Activated T-cell treated with anti-CD3 and anti-CD28 coated beads, Interleukin-2, amount 50 U/mL, for 72 hours (primary cell): ENCODE measurements around the gene PDE6A. TPM values are rescaled to one million over a fixed set of nuclear protein-coding genes. Genes with fewer than 3 reads are reported as not detected.
"Not testable (repeated sequence)": the region's sequence is repeated elsewhere in the genome, so short reads cannot be mapped to it uniquely, and the experiment has no call there.

Experiments used
- ATAC-seq, 2 donors: fragments of 150-1000 bp; cut with Tn5 transposase; replicated peaks in 1 of 2; 2 replicates each; pipeline ENCODE4 v1.10.0; 2021; ENCODE audit warnings: moderate library complexity in 2 of 2, mild to moderate bottlenecking in 1 of 2
- DNase-seq, 2 donors: peaks; one replicate each; pipeline ENCODE4 v3.0.0; 2021 to 2022; ENCODE audit warnings: mixed read lengths in 1 of 2
- H3K27ac Mint-ChIP-seq: one replicate; pipeline ENCODE4 v1.8.0; 2022; ENCODE audit warnings: mild to moderate bottlenecking, moderate library complexity, mixed read lengths
- H3K27me3 Mint-ChIP-seq: one replicate; pipeline ENCODE4 v1.8.0; 2022; ENCODE audit warnings: low read depth, mixed read lengths
- H3K36me3 Mint-ChIP-seq, 2 donors: one replicate each; pipeline ENCODE4 v1.8.0; 2022; ENCODE audit warnings: mixed read lengths in 2 of 2, mild to moderate bottlenecking in 1 of 2; ENCODE audit not compliant: insufficient read depth in 2 of 2
- H3K4me1 Mint-ChIP-seq: one replicate; pipeline ENCODE4 v1.8.0; 2022; ENCODE audit warnings: low read depth, mixed read lengths
- H3K4me3 Mint-ChIP-seq, 2 donors: one replicate each; pipeline ENCODE4 v1.8.0; 2022; ENCODE audit warnings: mild to moderate bottlenecking in 2 of 2, mixed read lengths in 2 of 2, moderate library complexity in 2 of 2
- H3K9me3 Mint-ChIP-seq, 2 donors: one replicate each; pipeline ENCODE4 v1.8.0; 2022; ENCODE audit warnings: mixed read lengths in 2 of 2
- total RNA-seq, 2 donors: library from RNA; stranded (reverse); gene quantifications; one replicate each; pipeline ENCODE4 v1.2.3, GENCODE V29; 2022

PDE6A gene
- total RNA-seq, 2 donors from 2014 or later, result 0.05 TPM; not detected in 1

DNA sequence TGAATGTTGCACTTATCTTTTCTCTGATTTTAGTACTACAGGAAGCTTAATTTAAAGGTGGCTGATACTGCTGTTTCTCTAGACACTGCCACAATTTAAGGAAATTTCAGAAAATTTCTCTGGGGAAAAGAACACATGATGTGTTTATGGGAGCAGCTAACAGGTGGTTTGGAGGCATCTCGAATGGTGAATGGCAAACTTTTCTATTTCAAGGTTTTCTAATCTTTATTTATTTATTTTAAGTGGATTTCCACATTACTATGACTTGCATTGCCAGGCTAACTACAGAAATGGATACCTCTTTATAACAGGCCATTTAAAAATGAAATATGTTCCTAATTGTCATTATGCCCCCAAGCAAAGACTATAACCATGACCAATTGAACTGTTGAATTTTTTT lies 50.4 kb downstream of the PDE6A start:
- H3K36me3 Mint-ChIP-seq, result no peaks in the 10 kb centered on the region

DNA sequence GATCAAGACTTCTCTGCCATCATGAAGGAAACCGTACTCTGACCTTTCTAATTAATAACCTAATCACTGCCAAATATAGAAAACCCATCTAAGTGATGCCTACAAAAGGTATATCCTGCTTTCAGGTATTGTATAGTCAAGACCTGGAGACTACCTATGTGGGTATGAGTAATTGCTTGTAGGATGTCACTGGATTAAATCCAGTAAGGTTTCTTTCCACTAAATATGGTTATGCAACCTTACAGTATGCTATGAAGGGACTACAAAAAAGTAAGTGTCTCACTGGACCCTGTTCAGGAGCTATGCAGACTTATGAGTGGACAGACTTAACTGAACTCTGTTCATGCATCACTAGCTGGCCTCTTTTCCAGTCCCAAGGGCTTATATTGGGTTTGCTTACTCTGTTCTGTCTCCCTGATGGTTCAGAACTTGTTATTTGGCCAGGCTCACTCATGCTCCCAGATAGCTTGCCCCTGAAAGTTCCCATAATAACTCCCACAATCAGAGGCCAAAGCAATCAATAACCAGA lies 51.1 kb downstream of the PDE6A start:
- ATAC-seq (no peak), DNase-seq (no peak)
- Mint-ChIP-seq H3K9me3 (no peaks in the 10 kb centered on the region), H3K4me1 (peaks cover 16% of the 10 kb centered on the region), H3K4me3 (no peak overlapping the region), H3K27ac (no peak overlapping the region), H3K27me3 (peaks cover 7% of the 10 kb centered on the region), H3K36me3 (no peaks in the 10 kb centered on the region)

More for the DNA sequence above, 50.4 kb downstream of the PDE6A start:
- no peak overlapping the region for H3K27ac Mint-ChIP-seq
- ATAC-seq (no peak), DNase-seq (no peak)
- no peak overlapping the region for H3K4me3 Mint-ChIP-seq
- peaks cover 16% of the 10 kb centered on the region for H3K4me1 Mint-ChIP-seq
- no peaks in the 10 kb centered on the region for H3K9me3 Mint-ChIP-seq
- peaks cover 10% of the 10 kb centered on the region for H3K27me3 Mint-ChIP-seq

DNA sequence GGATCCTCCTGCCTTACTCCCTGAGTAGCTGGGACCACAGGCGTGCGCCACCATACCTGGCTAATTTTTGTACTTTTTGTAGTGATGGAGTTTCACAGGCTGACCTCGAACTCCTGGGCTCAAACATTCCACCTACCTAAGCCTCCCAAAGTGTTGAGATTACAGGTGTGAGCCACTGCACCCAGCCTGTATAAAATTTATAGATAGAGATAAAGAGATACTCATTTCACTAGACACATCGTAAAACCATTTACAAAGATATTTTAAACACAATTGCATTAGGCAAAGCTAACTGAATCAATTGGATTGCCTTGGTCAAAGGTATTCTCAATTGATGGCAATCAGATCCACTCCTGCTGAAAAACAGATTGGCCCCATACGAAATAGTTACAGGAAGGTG lies 52.0 kb downstream of the PDE6A start:
- H3K36me3 Mint-ChIP-seq, result no peaks in the 10 kb centered on the region
- H3K27me3 Mint-ChIP-seq, result peaks cover 7% of the 10 kb centered on the region
- DNase-seq (no peak), ATAC-seq (no peak)
- peaks cover 16% of the 10 kb centered on the region for H3K4me1 Mint-ChIP-seq
- no peak overlapping the region for H3K4me3 Mint-ChIP-seq
- H3K9me3 Mint-ChIP-seq, result no peaks in the 10 kb centered on the region
- H3K27ac Mint-ChIP-seq, result no peak overlapping the region

DNA sequence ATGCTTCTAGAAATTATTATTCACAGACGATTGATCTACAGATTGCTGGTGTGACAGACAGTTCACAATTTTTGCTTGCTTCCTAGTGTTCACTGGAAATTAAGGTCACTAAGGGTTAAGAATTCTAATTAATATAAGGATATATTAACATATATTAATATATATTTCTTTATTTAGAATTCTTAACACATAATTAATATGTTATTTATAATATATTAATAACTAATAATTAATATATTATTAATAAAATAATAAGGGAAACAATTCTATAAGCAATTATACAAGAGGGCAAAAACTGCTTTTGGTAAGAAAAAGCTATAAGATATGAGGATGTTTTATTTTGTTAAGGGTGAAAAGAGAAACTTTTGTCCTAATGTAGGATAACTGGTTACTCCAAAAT lies 56.3 kb downstream of the PDE6A start:
- H3K9me3 Mint-ChIP-seq, result no peaks in the 10 kb centered on the region
- H3K4me1 Mint-ChIP-seq, result no peaks in the 10 kb centered on the region
- no peak overlapping the region for H3K4me3 Mint-ChIP-seq
- ATAC-seq (no peak), DNase-seq (no peak)
- H3K27ac Mint-ChIP-seq, result no peak overlapping the region
- no peaks in the 10 kb centered on the region for H3K36me3 Mint-ChIP-seq
- H3K27me3 Mint-ChIP-seq, result no peaks in the 10 kb centered on the region

DNA sequence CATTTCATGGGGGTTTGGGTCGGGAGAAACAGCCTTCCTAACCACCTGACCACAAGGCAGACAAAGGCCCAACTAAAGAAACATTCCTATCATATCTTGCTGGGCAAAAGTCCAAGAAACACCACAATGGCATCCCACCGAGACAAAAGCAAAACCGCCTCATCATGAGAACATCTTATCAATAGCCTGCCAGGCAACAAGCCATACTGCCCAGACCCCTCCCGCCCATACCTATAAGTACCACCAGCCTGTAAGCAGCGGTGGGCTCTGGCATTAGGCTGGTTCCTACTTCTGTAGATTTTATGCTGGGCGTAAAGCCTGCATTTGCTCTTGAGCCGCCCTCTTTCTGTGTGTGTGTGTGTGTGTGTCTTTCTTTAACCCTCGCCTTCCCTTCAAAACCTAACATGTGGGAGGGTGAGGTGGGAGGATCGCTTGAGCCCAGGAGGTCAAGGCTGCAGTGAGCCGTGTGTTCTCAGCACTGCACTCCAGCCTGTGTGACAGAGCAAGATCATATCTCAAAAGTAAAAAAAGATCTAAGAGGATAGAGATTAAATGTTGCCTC lies 56.9 kb downstream of the PDE6A start:
- H3K27ac Mint-ChIP-seq, result no peak overlapping the region
- no peaks in the 10 kb centered on the region for H3K27me3 Mint-ChIP-seq
- no peaks in the 10 kb centered on the region for H3K36me3 Mint-ChIP-seq
- H3K4me3 Mint-ChIP-seq, result no peak overlapping the region
- ATAC-seq (no peak), DNase-seq (no peak)
- no peaks in the 10 kb centered on the region for H3K4me1 Mint-ChIP-seq
- H3K9me3 Mint-ChIP-seq, result no peaks in the 10 kb centered on the region

DNA sequence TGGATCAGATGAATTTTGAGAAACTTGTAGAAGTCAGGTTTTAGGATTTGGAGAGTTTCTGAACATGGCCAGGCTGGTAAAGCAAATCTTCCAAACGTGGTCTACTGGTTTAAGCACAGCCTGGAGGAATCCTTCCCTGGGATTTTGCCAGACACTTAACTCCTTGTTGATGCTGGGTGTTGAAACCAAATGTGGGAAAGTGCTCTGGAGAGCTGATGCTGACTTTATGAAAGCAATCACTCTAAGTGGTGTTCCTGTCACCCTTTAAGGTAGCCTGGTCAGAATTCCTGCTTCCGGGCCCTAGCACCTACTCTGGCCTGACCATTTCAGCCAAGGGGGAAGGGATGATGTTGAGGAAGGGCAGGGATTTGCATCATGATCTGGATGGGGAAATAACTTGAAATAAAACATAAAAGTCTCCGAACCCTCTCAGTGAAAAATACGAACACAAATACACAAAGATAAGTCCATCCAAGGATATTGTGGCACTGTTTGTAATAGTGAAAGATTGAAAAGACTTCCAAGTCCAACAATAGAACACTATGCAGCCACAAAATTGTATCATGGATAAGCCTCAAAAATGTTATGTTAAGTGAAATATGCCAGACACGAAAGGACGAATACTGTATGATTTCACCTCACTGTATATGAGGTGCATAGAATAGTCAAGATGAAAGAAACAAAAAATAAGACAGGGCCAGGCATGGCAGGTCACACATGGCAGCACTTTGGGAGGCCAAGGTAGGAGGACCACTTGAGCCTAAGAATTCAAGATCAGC lies 57.7 kb downstream of the PDE6A start:
- Mint-ChIP-seq H3K4me3 (no peak overlapping the region), H3K9me3 (no peaks in the 10 kb centered on the region), H3K27me3 (no peaks in the 10 kb centered on the region), H3K27ac (no peak overlapping the region), H3K4me1 (no peaks in the 10 kb centered on the region), H3K36me3 (no peaks in the 10 kb centered on the region)
- DNase-seq (no peak), ATAC-seq (no peak)

DNA sequence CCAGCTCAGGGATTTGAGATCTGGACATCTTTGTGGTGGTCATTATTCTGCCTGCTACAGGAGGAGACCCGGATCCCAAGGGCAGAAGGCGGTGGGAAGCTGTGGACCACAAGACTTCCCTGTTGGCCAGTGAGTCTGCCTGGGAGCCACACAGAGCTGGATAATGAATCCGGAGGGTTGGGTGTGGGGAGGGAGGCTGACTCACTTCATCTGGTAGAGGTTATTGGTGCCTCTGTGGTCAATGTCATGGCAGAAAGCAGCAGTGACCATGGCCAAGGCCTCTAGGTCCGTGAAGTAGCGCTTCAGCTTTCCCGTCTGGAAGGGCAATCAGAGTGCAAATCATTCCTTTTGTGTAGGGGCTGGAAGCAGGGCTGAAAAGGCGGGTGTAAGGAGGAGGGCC lies 58.5 kb downstream of the PDE6A start:
- ATAC-seq (no peak), DNase-seq (no peak)
- Mint-ChIP-seq H3K4me3 (no peak overlapping the region), H3K4me1 (no peaks in the 10 kb centered on the region), H3K27ac (no peak overlapping the region), H3K9me3 (no peaks in the 10 kb centered on the region), H3K36me3 (no peaks in the 10 kb centered on the region), H3K27me3 (no peaks in the 10 kb centered on the region)

DNA sequence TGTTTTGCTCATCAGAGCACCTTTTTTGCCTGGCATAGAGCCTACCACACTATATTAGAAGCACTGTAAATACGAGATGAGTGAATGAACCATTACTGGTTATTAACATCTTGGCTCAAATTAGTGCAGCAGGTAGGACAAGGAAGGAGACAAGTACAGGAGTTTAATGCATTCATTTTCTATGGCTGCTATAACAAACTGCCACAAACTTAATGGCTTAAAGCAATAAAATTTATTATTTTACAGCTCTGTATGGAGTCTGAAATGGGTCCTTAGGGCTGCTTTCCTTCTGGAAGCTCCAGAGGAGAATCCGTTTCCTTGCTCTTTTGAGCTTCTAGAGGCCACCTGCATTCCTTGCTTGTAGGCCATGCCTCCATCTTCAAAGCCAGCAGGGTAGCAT lies 59.1 kb downstream of the PDE6A start:
- H3K27ac Mint-ChIP-seq, result no peak overlapping the region
- no peaks in the 10 kb centered on the region for H3K9me3 Mint-ChIP-seq
- H3K4me1 Mint-ChIP-seq, result no peaks in the 10 kb centered on the region
- no peaks in the 10 kb centered on the region for H3K27me3 Mint-ChIP-seq
- H3K4me3 Mint-ChIP-seq, result no peak overlapping the region
- no peak for DNase-seq
- H3K36me3 Mint-ChIP-seq, result no peaks in the 10 kb centered on the region
- ATAC-seq, result no peak

DNA sequence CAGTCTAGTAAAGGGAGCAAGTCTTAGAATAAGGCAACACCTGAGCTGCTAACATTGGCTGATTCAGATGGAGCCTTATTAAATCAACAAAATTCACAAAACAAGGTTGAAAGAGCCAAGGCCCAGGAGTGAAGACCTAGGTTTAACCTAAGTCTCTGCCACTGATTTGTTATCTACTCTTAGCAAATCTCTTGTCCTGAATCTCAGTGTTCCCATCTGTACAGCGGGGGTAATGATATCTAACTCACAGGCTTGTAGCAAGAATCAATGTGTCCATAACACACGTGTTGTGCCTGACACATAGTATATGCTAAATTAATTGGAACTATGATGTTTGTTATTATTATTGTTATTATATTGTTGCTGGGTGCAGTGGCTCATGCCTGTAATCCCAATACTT lies 61.0 kb downstream of the PDE6A start:
- ATAC-seq, result no peak
- no peak overlapping the region for H3K4me3 Mint-ChIP-seq
- no peaks in the 10 kb centered on the region for H3K4me1 Mint-ChIP-seq
- H3K36me3 Mint-ChIP-seq, result peaks cover 0 to 2% of the 10 kb centered on the region in 2 donors
- no peak for DNase-seq
- H3K27ac Mint-ChIP-seq, result no peak overlapping the region
- no peaks in the 10 kb centered on the region for H3K27me3 Mint-ChIP-seq
- H3K9me3 Mint-ChIP-seq, result peaks cover 0 to 3% of the 10 kb centered on the region in 2 donors

DNA sequence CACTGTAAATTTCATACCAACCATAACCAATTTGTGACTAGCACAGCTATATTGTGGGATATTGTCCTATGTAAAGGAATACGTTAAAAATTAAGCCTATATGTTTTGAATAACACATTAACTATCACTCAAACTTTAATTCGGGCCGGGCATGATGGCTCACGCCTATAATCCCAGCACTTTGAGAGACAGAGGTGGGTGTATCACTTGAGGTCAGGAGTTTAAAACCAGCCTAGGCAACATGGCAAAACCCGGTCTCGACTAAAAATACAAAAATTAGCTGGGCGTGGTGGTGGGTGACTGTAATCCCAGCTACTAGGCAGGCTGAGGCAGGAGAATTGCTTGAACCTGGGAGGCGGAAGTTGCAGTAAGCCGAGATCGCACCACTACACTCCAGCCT lies 62.0 kb downstream of the PDE6A start:
- not testable (repeated sequence) for H3K4me1 Mint-ChIP-seq, H3K27me3 Mint-ChIP-seq, H3K4me3 Mint-ChIP-seq, H3K36me3 Mint-ChIP-seq, ATAC-seq, H3K9me3 Mint-ChIP-seq, H3K27ac Mint-ChIP-seq, DNase-seq

DNA sequence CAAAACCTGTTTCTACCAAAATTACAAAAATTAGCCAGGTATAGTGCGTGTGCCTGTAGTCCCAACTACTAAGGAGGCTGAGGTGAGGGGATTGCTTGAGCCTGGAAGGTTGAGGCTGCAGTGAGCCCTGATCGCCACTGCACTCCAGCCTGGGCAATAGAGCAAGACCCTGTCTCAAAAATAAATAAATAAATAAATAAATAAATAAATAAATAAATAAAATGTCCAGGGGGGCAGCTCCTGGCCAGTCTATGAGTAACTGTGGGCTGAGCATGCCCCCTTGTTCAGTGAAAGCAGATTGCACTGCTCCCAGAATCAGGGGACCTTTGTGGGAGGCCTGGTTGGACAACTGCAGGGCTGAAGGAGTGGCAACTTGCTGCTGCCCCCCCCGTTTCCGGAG lies 62.7 kb downstream of the PDE6A start:
- Mint-ChIP-seq H3K4me3 (no peak overlapping the region), H3K4me1 (no peaks in the 10 kb centered on the region), H3K27ac (no peak overlapping the region), H3K36me3 (peaks cover 0 to 2% of the 10 kb centered on the region in 2 donors), H3K27me3 (no peaks in the 10 kb centered on the region), H3K9me3 (peaks cover 0 to 3% of the 10 kb centered on the region in 2 donors)
- DNase-seq (no peak), ATAC-seq (no peak)

DNA sequence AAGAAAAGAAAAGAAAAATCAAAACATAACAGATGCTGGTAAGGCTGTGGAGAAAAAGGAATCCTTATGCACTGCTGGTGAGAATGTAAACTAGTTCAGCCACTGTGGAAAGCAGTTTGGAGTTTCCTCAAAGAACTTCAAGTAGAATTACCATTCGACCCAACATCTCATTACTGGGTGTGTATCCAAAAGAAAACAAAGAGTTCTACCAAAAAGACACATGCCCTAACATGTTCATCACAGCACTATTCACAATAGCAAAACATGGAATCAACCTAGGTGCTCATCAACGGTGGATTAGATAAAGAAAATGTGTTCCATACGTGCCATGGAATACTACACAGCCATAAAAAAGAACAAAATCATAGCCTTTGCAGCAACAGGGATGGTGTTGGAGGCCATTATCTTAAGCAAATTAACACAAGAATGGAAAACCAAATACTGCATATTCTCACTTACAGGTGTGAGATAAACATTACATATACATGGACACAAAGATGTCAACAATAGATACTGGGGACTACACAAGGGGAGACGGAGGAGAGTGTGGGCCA lies 63.4 kb downstream of the PDE6A start:
- H3K9me3 Mint-ChIP-seq, result peaks cover 0 to 3% of the 10 kb centered on the region in 2 donors
- no peaks in the 10 kb centered on the region for H3K4me1 Mint-ChIP-seq
- DNase-seq (no peak), ATAC-seq (no peak)
- no peaks in the 10 kb centered on the region for H3K27me3 Mint-ChIP-seq
- peaks cover 0 to 2% of the 10 kb centered on the region in 2 donors for H3K36me3 Mint-ChIP-seq
- no peak overlapping the region for H3K27ac Mint-ChIP-seq
- H3K4me3 Mint-ChIP-seq, result no peak overlapping the region

DNA sequence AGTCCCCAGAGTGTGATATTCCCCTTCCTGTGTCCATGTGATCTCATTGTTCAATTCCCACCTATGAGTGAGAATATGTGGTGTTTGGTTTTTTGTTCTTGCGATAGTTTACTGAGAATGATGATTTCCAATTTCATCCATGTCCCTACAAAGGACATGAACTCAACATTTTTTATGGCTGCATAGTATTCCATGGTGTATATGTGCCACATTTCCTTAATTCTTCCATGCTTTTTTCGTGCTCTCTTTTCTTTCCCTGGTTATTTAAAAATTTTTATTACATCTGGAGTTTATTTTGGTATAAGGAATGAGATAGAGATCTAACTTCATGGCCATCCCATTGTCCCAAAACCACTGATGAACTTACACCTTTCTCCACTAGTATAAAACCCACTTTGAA lies 65.0 kb downstream of the PDE6A start:
- not testable (repeated sequence) for H3K4me3 Mint-ChIP-seq, H3K27ac Mint-ChIP-seq, H3K27me3 Mint-ChIP-seq, H3K36me3 Mint-ChIP-seq, H3K4me1 Mint-ChIP-seq, ATAC-seq, DNase-seq, H3K9me3 Mint-ChIP-seq
